Endodermal cell (in vitro differentiated cells): ENCODE results near the gene C16orf87. TPM values are rescaled to one million over a fixed set of nuclear protein-coding genes. Genes with fewer than 3 reads are reported as not detected.

Source experiments
- DNase-seq: peaks from one replicate; pipeline ENCODE4 v3.0.0-alpha.2; 2017
- H3K27ac ChIP-seq: 2 replicates; pipeline ENCODE4 v1.5.1; 2013; ENCODE audit warnings: mild to moderate bottlenecking, low read depth, low read length, moderate library complexity
- H3K27me3 ChIP-seq: 2 replicates; pipeline ENCODE4 v1.6.1; 2013; ENCODE audit warnings: mild to moderate bottlenecking, low read length, moderate library complexity; ENCODE audit not compliant: insufficient read depth, control insufficient read depth, poor library complexity, severe bottlenecking
- H3K36me3 ChIP-seq: 2 replicates; pipeline ENCODE4 v1.7.0; 2013; ENCODE audit warnings: mild to moderate bottlenecking, low read length, moderate library complexity; ENCODE audit not compliant: control insufficient read depth, insufficient read depth
- H3K4me1 ChIP-seq: one replicate; pipeline ENCODE4 v1.7.0; 2013; ENCODE audit warnings: low read length; ENCODE audit not compliant: control insufficient read depth, insufficient read depth
- H3K4me3 ChIP-seq: 2 replicates; pipeline ENCODE4 v1.5.1; 2013; ENCODE audit warnings: mild to moderate bottlenecking, low read length, moderate library complexity
- H3K9ac ChIP-seq: 2 replicates; pipeline ENCODE4 v1.6.1; 2013; ENCODE audit warnings: mild to moderate bottlenecking, low read length, moderate library complexity; ENCODE audit not compliant: poor library complexity, severe bottlenecking; ENCODE audit errors: extremely low read depth
- H3K9me3 ChIP-seq: 2 replicates; pipeline ENCODE4 v1.6.1; 2013; ENCODE audit warnings: mild to moderate bottlenecking, low read length, moderate library complexity; ENCODE audit not compliant: control insufficient read depth
- H3K27ac Mint-ChIP-seq: 2 replicates; pipeline ENCODE4 v1.8.0; 2020; ENCODE audit warnings: mixed read lengths
- H3K27me3 Mint-ChIP-seq: 2 replicates; pipeline ENCODE4 v1.8.0; 2021; ENCODE audit warnings: mild to moderate bottlenecking, mixed read lengths; ENCODE audit not compliant: insufficient read depth
- H3K36me3 Mint-ChIP-seq: 2 replicates; pipeline ENCODE4 v1.8.0; 2020; ENCODE audit warnings: low read depth, mixed read lengths
- H3K4me1 Mint-ChIP-seq: 2 replicates; pipeline ENCODE4 v1.8.0; 2020; ENCODE audit warnings: mixed read lengths
- H3K4me3 Mint-ChIP-seq: 2 replicates; pipeline ENCODE4 v1.8.0; 2020; ENCODE audit warnings: mild to moderate bottlenecking, moderate library complexity, mixed read lengths
- H3K9me3 Mint-ChIP-seq: 2 replicates; pipeline ENCODE4 v1.8.0; 2020; ENCODE audit warnings: mild to moderate bottlenecking, mixed read lengths
- WGBS, 2 experiments: methylation state at CpG; one replicate each; pipeline versions ENCODE4 v1.1.5 to v1.1.7; 2013; ENCODE audit warnings: missing lambda C conversion rate in 2 of 2, mixed read lengths in 1 of 2; ENCODE audit not compliant: insufficient coverage in 1 of 2, insufficient read length in 1 of 2; 5-methylcytosine and 5-hydroxymethylcytosine counted together
- total RNA-seq, 2 donors: library from RNA; stranded (reverse); fragmentation: NEBNext Ultra II Directional in 1 of 2; extraction: Animal tissue kit (Norgen Biotek cat#: 25700) in 1 of 2; gene quantifications; 2 replicates in 1 of 2; 3 replicates in 1 of 2; pipeline ENCODE4 v1.2.1, GENCODE V29; 2021
- TF ChIP-seq, protein P1 (sequence below): fragments of 200-600 bp; sonication (generic); conservative IDR thresholded peaks from 2 replicates; pipeline ENCODE4 v1.5.0; 2021; ENCODE audit warnings: antibody characterized with exemption, mild to moderate bottlenecking

C16orf87 gene
- total RNA-seq, 2 donors from 2014 or later = 20.6 to 22.7 TPM

DNA sequence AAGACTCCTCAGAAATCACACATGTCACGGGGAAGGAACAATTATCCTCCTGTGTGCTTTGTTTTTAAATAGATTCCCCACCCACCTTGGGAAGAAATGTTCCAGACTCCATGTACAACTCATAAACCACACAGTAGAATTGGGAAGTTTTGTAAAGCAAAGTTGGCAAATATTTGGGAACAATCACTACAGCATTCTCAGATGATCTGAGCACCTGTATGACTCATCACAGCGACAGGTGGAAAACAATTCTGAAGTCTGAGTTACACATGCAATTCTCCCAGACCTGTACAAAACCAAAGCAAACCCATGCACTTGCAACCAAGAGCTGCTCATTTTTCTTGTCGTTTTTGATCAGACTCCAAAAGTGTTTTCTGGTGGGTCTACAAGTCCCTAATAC, 68.4 kb downstream of the C16orf87 start:
- DNase-seq = no peak
- H3K4me1 Mint-ChIP-seq = peaks cover 15% of the 10 kb centered on the region
- Histone ChIP-seq H3K27ac (no peak overlapping the region), H3K9ac (no peak overlapping the region), H3K27me3 (no peaks in the 10 kb centered on the region), H3K4me1 (peaks cover 4% of the 10 kb centered on the region), H3K9me3 (no peaks in the 10 kb centered on the region), H3K36me3 (no peaks in the 10 kb centered on the region), H3K4me3 (no peak overlapping the region)
- no peaks in the 10 kb centered on the region for H3K9me3 Mint-ChIP-seq
- H3K4me3 Mint-ChIP-seq = no peak overlapping the region
- TF ChIP-seq, protein P1, sequence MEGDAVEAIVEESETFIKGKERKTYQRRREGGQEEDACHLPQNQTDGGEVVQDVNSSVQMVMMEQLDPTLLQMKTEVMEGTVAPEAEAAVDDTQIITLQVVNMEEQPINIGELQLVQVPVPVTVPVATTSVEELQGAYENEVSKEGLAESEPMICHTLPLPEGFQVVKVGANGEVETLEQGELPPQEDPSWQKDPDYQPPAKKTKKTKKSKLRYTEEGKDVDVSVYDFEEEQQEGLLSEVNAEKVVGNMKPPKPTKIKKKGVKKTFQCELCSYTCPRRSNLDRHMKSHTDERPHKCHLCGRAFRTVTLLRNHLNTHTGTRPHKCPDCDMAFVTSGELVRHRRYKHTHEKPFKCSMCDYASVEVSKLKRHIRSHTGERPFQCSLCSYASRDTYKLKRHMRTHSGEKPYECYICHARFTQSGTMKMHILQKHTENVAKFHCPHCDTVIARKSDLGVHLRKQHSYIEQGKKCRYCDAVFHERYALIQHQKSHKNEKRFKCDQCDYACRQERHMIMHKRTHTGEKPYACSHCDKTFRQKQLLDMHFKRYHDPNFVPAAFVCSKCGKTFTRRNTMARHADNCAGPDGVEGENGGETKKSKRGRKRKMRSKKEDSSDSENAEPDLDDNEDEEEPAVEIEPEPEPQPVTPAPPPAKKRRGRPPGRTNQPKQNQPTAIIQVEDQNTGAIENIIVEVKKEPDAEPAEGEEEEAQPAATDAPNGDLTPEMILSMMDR = no peak
- 86 to 91% methylated on average over 2 to 3 of the region's 3 CpGs for WGBS, 2 experiments
- no peak overlapping the region for H3K27ac Mint-ChIP-seq
- no peaks in the 10 kb centered on the region for H3K36me3 Mint-ChIP-seq
- H3K27me3 Mint-ChIP-seq = no peaks in the 10 kb centered on the region

DNA sequence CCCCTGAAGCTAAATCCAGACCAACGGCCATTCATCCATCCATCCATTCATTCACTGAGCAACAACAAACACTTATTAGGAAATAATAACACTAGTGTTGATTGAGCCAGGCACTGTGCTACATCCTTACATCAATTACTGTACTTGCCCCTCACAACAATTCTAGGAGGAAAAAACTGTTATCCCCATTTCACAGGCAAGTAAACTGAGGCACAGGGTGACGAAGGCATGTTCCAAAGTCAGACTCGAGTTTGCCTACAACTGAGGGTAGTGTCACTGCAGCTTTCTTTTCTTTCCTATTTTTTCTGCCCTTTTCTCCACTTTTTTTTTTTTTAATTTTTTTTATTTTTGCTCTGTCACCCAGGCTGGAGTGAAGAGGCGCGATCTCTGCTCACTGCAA, 71.7 kb downstream of the C16orf87 start:
- peaks cover 30% of the 10 kb centered on the region for H3K4me1 Mint-ChIP-seq
- H3K4me1 ChIP-seq = peaks cover 14% of the 10 kb centered on the region
- H3K9me3 Mint-ChIP-seq = no peaks in the 10 kb centered on the region
- no peak overlapping the region for H3K4me3 ChIP-seq
- H3K27ac Mint-ChIP-seq = no peak overlapping the region
- no peak overlapping the region for H3K9ac ChIP-seq
- WGBS, 2 experiments = 88 to 90% methylated on average over 3 to 5 of the region's 5 CpGs
- no peak for DNase-seq
- H3K9me3 ChIP-seq = no peaks in the 10 kb centered on the region
- H3K36me3 Mint-ChIP-seq = no peaks in the 10 kb centered on the region
- H3K27me3 ChIP-seq = no peaks in the 10 kb centered on the region
- no peaks in the 10 kb centered on the region for H3K27me3 Mint-ChIP-seq
- H3K27ac ChIP-seq = no peak overlapping the region
- H3K36me3 ChIP-seq = no peaks in the 10 kb centered on the region
- no peak overlapping the region for H3K4me3 Mint-ChIP-seq
- TF ChIP-seq, protein P1 = no peak

DNA sequence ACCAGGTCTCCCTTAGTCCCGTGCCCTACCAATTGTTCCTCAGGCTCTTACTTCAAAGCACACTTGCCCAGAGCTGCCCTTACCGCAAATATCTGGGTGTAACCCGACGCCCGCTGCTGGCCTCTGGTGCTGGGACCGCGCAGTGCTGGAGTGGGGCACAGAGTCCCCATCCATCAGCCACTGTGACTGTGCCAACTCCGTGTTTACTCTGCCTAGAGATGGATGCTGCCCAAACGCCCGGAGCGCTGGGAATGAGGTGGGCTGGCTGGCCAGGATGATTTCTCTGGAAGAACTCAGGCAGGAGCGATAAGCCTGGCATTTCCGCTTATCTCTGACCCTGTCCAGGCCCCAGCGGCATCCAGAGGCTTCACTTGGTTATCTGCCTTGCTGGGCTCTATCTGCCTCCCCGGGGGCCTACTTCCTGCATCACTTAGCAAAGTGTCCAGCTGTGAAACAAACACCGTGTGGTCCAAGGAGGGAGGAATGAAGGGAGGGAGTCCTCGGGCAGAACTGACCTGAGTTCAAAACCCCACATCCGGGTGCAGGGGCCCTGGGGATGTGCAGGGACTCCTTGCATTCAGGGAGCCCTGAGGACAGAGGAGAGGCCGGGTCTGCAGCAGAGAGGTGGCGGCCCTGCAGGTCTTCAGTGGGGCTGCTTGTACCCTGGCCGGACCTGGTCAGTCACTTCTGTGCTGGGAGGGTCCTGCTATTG, 73.5 kb downstream of the C16orf87 start:
- no peaks in the 10 kb centered on the region for H3K9me3 ChIP-seq
- peaks cover 30% of the 10 kb centered on the region for H3K4me1 Mint-ChIP-seq
- H3K36me3 ChIP-seq = no peaks in the 10 kb centered on the region
- H3K36me3 Mint-ChIP-seq = no peaks in the 10 kb centered on the region
- WGBS, 2 experiments = 70 to 74% methylated on average over 14 to 21 of the region's 21 CpGs
- peak overlapping the region; percentile 69 for H3K27ac Mint-ChIP-seq
- no peak overlapping the region for H3K27ac ChIP-seq
- TF ChIP-seq, protein P1 = no peak
- peak overlapping the region; percentile 18 for H3K4me3 Mint-ChIP-seq
- no peaks in the 10 kb centered on the region for H3K27me3 ChIP-seq
- H3K9ac ChIP-seq = no peak overlapping the region
- no peak overlapping the region for H3K4me3 ChIP-seq
- H3K27me3 Mint-ChIP-seq = no peaks in the 10 kb centered on the region
- H3K4me1 ChIP-seq = peaks cover 14% of the 10 kb centered on the region
- no peaks in the 10 kb centered on the region for H3K9me3 Mint-ChIP-seq
- peak; percentile 78 for DNase-seq
